Measurements from ENCODE around the gene ZDHHC22.

ZDHHC22 gene

GRCh38 chr14:77082356-77082755 lies 59.2 kb downstream of the ZDHHC22 start:
- ATAC-seq: no peak

More at GRCh38 chr14:77082356-77082755, 59.2 kb downstream of the ZDHHC22 start:
- no peak for TF ChIP-seq TSHZ2 (CRISPR knock-in tag; IDR thresholded peaks at IDR 0.05)
- no peak for TF ChIP-seq GLIS3 (CRISPR knock-in tag; IDR thresholded peaks at IDR 0.05)
- TF ChIP-seq PPARA (CRISPR knock-in tag; IDR thresholded peaks at IDR 0.05; ENCODE audit: borderline replicate concordance): no peak
- no peak for TF ChIP-seq RARB (CRISPR knock-in tag; IDR thresholded peaks at IDR 0.05)
- no peak for TF ChIP-seq POU6F1 (CRISPR knock-in tag; IDR thresholded peaks at IDR 0.05; ENCODE audit: borderline replicate concordance, low read depth)
- no peak for TF ChIP-seq BACH2 (CRISPR knock-in tag; IDR thresholded peaks at IDR 0.05; ENCODE audit: borderline replicate concordance)
